Activated CD4-positive, alpha-beta T cell treated with anti-CD3 and anti-CD28 coated beads, Interleukin-2, amount 50 U/mL, for 4 hours (primary cell): ENCODE measurements around the gene CUL7.

Experiments
- DNase-seq, 2 experiments: peaks; one replicate each; pipeline ENCODE4 v3.0.0-alpha.2; 2020

Gene CUL7

GRCh38 chr6:43076464-43077332 lies 23.0 kb upstream of the CUL7 start:
- DNase-seq = no peak

- DNase-seq = peak in 1 of 2 experiments; percentile 13
These were observed 22.2 kb upstream of the CUL7 start, which contains the start of gene PTK7 for GRCh38 chr6:43075670-43076463. Gene PTK7 (plus strand): TSS chr6:43076314. CDS start chr6:43076489, 175 bp downstream.

GRCh38 chr6:43074847-43075669 lies 21.4 kb upstream of the CUL7 start:
- DNase-seq = no peak

- no peak for DNase-seq
These were observed 16.5 kb upstream of the CUL7 start for GRCh38 chr6:43070028-43070632.

- DNase-seq = no peak
These were observed 9.2 kb upstream of the CUL7 start for GRCh38 chr6:43062818-43063217.

- DNase-seq = no peak
These were observed 8.2 kb upstream of the CUL7 start for GRCh38 chr6:43061861-43062260.

- no peak for DNase-seq
These were observed 7.3 kb upstream of the CUL7 start for GRCh38 chr6:43060755-43061633.

GRCh38 chr6:43060034-43060754 lies 6.5 kb upstream of the CUL7 start:
- no peak for DNase-seq

- DNase-seq = peak; percentile 97 to 98
These were observed 5.8 kb upstream of the CUL7 start, which contains the start of the genes KLC4 and MRPL2 for GRCh38 chr6:43059168-43060033. Gene KLC4 (plus strand): TSS chr6:43059631. CDS start chr6:43061336, 1,705 bp downstream. Gene MRPL2 (minus strand): TSS chr6:43059434. CDS start chr6:43059381, 53 bp downstream.

GRCh38 chr6:43058531-43058930 lies 4.9 kb upstream of the CUL7 start:
- no peak for DNase-seq

- DNase-seq = no peak
These were observed 2.3 kb upstream of the CUL7 start for GRCh38 chr6:43055966-43056365.

- DNase-seq = no peak
These were observed 724 bp upstream of the CUL7 start for GRCh38 chr6:43054206-43054943.

GRCh38 chr6:43052842-43053544 lies 658 bp downstream of the CUL7 start:
- peak; percentile 5 to 10 for DNase-seq

- DNase-seq = no peak
These were observed 1.3 kb downstream of the CUL7 start for GRCh38 chr6:43052225-43052841.

- no peak for DNase-seq
These were observed 2.7 kb downstream of the CUL7 start for GRCh38 chr6:43050981-43051380.

GRCh38 chr6:43047998-43048397 lies 5.7 kb downstream of the CUL7 start:
- DNase-seq = no peak

GRCh38 chr6:43045371-43045930 lies 8.2 kb downstream of the CUL7 start:
- no peak for DNase-seq
